ENCODE measurements around the gene ALPP.
"Not testable (repeated sequence)": the region's sequence is repeated elsewhere in the genome, so short reads cannot be mapped to it uniquely, and the experiment has no call there.

ALPP gene

GRCh38 chr2:232364806-232365594 is 13.6 kb upstream of the ALPP start:
- not testable (repeated sequence) for DNase-seq

GRCh38 chr2:232365621-232366321 is 12.8 kb upstream of the ALPP start:
- DNase-seq: no peak

DNA sequence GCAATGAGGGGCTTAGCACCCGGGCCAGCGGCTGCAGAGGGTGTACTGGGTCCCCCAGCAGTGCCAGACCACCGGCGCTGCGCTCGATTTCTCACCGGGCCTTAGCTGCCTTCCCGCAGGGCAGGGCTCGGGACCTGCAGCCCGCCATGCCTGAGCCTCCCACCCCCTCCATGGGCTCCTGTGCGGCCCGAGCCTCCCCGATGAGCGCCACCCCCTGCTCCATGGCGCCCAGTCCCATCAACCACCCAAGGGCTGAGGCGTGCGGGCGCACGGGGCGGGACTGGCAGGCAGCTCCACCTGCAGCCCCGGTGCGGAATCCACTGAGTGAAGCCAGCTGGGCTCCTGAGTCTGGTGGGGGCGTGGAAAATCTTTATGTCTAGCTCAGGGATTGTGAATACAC is 12.1 kb upstream of the ALPP start:
- not testable (repeated sequence) for DNase-seq

DNA sequence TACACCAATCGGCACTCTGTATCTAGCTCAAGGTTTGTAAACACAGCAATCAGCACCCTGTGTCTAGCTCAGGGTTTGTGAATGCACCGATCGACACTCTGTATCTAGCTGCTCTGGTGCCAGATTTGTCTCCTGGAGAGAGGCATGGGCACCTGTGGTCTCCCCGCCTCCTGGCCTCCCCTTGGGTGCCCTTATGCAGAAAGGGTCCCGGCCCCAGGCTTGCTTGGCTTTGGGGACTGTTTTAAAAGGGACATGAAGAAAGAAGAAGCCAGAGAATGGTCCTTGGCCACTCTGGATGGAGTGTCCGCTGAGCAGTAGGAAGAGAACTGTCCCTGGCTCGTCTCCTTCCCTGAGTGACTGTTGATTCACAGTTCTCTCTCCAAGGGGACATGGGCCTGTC is 11.5 kb upstream of the ALPP start:
- no peak for DNase-seq

DNA sequence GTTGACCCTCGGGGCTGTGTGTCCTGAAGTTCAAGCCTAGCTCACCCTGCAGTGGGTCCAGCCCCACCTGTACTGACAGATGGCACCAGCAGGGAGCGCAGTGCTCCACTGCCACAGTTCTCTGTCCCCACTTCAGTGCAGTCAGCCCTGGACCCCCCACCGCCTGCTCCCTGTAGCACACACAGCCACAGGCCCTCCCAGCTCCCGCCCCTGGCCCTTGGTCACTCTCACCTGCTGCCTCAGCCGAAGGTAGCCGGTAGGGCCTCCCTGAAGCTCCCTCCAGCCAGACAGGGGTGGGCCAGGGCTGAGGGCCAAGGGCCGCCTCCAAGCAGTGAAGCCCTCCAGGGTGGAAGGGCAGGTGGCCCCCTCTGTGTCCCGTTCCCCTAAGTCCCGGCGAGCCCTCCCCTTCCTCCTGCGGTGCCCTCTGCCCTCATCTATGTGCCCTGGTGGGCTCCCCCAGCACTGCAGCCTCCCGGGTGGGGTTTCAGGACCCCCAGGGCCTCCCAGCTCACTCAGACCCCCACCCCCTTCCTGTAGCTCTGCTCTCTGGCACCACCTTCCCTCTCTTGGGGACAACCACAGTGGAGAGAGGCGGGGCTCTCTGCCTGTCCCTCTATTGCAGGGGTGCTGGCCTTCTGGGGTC is 10.8 kb upstream of the ALPP start:
- DNase-seq: no peak

- DNase-seq: no peak
Observed at GRCh38 chr2:232368311-232368731, 10.2 kb upstream of the ALPP start.

- no peak for DNase-seq
Observed at GRCh38 chr2:232369126-232369951, 9.2 kb upstream of the ALPP start.

- not testable (repeated sequence) for DNase-seq
Observed at GRCh38 chr2:232370007-232370406, 8.5 kb upstream of the ALPP start.

DNA sequence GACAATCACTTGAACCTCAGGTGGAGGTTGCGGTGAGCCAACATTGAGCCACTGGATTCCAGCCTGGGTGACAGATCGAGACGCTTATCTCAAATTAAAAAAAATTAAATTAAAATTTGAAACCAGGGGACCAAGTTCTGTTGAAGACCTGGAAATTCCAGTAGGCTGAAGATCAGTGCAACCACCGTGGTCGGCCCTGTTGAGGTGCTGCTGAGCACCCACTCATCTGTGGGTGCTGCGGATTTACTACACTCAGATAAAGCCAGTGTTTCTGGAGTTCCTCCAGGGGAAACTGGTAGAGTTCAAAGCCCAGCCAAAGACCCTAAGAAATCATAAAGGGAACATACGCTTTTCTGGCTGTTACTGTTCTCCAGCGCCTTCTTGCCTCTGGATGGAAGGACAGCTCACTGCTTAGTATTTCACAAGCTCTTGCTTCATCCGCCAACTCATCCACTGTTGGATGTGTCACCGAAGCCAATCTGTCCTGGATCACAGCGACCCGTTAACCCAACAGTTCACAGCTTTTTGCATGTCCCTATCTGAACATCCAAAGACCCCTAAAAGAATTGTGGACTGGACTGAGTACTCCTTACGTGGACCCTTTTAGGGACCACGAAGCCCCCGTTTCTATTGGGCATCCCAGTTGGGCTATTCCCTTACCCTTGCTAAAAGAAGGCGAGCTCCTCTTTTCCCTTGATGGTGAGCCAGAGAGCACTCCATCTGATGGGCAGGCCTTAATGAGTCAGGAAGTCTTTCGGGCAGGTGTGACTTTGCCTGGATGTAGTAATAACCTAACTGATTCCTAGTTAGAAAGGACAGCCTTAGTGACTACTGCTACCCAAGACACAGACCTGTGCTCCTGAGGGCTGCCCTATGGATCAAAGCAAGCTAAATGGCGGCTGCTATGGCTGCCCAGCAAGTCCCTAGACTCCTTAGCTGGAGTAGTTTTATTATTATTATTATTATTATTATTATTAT is 6.0 kb upstream of the ALPP start:
- DNase-seq: no peak

DNA sequence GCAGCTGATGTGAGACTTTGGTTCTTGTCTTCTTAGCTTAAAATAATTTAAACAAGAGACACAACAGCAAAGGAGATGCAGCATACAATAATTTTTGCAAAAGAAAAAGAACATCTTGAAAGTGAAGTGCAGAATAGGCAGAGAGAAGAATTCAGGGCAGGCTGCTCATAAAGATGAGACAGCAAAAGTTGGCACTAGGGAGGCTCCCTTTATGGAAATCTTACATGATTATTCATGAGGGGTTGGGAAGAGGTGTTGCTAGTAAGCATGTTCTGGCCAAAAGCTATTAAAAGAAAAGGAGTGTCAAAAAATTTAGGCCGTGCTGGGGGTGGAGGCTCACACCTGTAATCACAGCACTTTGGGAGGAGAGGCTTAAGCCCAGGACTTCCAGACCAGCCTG is 4.2 kb upstream of the ALPP start:
- DNase-seq: no peak

DNA sequence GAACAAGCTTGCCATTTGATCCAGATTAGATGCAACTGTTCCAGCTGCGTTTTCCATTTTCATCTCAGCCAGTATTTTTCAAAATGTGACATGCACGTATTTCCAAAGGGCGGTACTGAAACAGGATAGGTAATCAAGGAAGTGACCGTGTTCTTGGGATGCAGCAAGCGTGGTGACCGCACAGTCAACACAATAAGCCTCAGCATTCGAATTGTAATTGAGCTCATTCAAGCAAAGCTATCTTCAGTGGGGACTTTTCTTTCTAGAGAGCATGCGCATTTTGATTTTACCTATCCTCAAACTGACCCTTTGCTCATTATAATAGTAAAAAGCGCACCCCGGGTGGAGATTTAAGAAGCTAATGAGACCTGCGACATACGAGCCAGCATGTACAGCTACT is 3.4 kb upstream of the ALPP start:
- DNase-seq: no peak

GRCh38 chr2:232376260-232376659 is 2.3 kb upstream of the ALPP start:
- no peak for DNase-seq

- no peak for DNase-seq
Observed at GRCh38 chr2:232376713-232377112, 1.8 kb upstream of the ALPP start.

DNA sequence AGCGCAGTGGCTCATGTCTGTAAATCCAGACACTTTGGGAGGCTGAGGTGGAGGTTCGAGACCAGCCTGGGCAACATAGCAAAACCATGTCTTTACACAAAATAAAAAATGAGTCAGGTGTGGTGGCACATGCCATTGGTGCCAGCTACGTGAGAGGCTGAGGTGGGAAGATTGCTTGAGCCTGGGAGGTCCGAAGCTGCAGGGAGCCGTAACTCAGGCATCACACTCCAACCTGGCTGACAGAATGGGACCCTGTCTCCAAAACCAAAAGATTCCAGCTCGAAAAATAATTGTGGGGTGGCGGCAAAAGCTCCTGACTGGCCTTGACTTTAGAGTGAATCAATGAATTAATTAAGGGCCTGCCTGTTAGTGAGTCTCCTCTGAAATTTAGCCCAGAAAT is 1.2 kb upstream of the ALPP start:
- no peak for DNase-seq

DNA sequence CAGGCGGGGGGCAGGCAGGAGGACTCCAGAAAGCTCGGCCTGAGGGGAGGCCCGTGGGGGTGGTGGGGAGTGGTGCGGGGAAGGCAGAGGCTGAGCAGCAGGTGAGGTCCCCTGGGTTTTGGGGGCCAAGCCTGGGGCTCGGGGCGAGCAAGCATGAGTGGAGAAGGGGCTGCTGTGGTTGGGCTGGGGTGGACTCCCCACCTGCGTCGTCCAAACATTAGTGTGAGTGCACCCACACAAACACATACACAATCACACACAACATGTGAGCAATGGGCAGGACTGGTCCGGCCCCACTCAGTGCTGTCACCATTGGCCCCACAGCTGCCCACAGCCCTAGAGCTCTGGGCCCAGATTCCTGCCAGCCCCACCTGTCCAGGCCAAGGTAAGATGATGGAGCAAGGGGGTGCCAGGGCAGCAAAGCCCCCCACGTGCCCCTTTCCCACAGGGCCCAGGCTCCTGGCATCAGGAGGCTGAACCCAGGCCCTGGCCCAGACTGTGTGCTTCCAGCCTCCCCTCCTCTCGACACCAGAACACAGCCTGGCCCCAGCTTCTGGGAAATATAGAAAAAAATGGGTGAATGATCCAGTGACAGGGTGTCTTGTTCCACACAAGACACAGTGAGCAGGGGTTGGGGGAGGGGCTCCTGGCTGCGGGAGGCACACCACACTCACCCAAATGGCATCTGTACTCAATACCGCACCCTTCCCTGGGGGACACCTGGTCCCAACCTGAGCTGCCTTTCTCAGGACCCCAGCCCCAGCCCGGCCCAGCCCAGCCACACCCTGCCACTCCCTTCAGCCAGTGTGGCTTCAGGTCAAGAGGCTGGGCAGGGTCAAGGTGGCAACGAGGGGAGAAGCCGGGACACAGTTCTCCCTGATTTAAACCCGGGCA is 463 bp upstream of the ALPP start:
- DNase-seq: no peak

GRCh38 chr2:232379610-232380590 is 1.3 kb downstream of the ALPP start:
- DNase-seq: not testable (repeated sequence)

DNA sequence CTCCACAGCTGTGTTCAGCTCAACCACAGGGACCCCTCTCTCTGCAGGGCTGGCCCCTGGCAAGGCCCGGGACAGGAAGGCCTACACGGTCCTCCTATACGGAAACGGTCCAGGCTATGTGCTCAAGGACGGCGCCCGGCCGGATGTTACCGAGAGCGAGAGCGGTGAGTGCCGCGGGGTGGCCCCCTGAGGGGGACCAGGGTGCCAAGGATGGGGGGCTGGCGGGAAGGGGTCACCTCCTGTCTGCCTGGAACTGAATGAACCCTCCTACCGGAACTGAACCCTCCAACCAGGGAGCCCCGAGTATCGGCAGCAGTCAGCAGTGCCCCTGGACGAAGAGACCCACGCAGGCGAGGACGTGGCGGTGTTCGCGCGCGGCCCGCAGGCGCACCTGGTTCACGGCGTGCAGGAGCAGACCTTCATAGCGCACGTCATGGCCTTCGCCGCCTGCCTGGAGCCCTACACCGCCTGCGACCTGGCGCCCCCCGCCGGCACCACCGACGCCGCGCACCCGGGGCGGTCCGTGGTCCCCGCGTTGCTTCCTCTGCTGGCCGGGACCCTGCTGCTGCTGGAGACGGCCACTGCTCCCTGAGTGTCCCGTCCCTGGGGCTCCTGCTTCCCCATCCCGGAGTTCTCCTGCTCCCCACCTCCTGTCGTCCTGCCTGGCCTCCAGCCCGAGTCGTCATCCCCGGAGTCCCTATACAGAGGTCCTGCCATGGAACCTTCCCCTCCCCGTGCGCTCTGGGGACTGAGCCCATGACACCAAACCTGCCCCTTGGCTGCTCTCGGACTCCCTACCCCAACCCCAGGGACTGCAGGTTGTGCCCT is 2.9 kb downstream of the ALPP start:
- DNase-seq: not testable (repeated sequence)

Measured in femur (tissue), 1 donor.